OCI-LY1 (cell line): ENCODE measurements around the gene PLEKHO2.

ENCODE experiments used
- EZH2 ChIP-seq: fragments of 200-600 bp; sonication (generic), shearing (Covaris generic); IDR thresholded peaks from 2 replicates; pipeline ENCODE4 v1.8.0; 2017; ENCODE audit warnings: borderline replicate concordance, mixed run types, mild to moderate bottlenecking, antibody characterized with exemption, low read length, moderate library complexity, mixed read lengths
- TF ChIP-seq, protein P1 (sequence below): fragments of 200-600 bp; sonication (generic), shearing (Covaris generic); IDR thresholded peaks from 2 replicates; pipeline ENCODE4 v1.5.1; 2017; ENCODE audit warnings: mild to moderate bottlenecking, antibody characterized with exemption, low read length, moderate library complexity, mixed read lengths

DNA sequence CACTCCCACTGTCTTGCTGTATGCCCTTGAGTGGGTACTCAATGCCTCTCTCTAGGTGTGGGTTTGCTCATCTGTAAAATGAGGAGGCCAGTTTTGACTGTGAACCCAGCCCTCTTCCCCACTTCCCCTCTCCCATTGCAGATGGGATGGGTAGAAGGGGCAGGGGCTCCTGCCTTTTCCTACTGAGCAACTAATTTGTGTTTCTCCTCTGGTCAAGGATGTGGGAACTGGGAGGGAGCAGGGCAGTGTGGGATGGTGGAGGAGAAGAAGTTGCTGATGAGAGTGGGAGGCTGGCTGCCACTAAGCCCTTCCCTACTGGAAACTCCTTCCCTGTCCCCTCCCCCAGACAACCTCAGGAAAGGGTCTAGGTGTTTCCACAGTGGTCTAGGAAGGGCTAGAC is 49.8 kb downstream of the PLEKHO2 start:
- TF ChIP-seq, protein P1, sequence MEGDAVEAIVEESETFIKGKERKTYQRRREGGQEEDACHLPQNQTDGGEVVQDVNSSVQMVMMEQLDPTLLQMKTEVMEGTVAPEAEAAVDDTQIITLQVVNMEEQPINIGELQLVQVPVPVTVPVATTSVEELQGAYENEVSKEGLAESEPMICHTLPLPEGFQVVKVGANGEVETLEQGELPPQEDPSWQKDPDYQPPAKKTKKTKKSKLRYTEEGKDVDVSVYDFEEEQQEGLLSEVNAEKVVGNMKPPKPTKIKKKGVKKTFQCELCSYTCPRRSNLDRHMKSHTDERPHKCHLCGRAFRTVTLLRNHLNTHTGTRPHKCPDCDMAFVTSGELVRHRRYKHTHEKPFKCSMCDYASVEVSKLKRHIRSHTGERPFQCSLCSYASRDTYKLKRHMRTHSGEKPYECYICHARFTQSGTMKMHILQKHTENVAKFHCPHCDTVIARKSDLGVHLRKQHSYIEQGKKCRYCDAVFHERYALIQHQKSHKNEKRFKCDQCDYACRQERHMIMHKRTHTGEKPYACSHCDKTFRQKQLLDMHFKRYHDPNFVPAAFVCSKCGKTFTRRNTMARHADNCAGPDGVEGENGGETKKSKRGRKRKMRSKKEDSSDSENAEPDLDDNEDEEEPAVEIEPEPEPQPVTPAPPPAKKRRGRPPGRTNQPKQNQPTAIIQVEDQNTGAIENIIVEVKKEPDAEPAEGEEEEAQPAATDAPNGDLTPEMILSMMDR: no peak
- no peak for TF ChIP-seq EZH2
